ENCODE results near the gene CNKSR1.
"Not testable (repeated sequence)": the region's sequence is repeated elsewhere in the genome, so short reads cannot be mapped to it uniquely, and the experiment has no call there.

The CNKSR1 gene

DNA sequence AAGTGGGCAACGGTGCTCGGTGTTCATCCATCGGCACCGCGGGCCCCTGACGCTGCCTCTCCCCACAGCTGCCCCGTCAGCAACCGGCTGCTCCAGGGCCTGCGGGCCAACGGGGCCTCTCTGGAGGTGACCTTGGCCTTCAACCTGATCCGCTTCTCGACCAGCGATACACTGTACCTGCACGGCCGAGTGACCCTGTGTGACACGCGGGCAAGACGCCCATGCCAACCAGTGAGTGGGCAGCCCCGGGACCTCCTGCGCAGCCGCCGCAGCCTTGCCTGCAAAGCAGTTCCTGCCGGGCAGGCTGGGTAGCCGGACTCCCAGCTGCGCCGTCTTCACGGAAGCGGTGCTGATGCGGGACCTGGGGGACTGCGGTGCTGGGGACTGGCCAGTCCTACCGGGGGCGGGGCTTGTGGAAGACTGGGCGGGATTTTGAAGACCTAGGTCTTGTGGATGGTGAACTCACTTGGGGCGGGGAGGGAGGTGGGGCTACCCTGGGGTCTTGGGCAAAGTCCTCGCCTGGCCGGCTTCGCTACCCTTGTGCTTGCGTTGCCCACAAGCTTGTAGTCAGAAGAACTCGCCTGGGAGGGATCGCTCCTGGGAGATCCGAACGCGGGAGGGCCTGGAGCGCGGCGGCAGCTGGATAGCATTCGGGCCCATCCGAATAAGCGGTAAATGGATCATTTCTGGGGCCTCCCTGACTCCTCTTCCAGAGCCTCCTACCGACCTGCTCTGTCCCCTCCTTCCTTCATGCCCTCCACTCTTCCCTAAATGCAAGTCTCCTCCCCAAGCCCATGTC, 47.9 kb downstream of the CNKSR1 start:
- no peak for TF ChIP-seq POU6F1 (CRISPR knock-in tag; IDR thresholded peaks at IDR 0.05; ENCODE audit: borderline replicate concordance, low read depth)
- peak; percentile 60; the same call in 1 of the 2 replicates for TF ChIP-seq ZNF70 (CRISPR knock-in tag; IDR thresholded peaks at IDR 0.05)
- ATAC-seq = peak; percentile 73

DNA sequence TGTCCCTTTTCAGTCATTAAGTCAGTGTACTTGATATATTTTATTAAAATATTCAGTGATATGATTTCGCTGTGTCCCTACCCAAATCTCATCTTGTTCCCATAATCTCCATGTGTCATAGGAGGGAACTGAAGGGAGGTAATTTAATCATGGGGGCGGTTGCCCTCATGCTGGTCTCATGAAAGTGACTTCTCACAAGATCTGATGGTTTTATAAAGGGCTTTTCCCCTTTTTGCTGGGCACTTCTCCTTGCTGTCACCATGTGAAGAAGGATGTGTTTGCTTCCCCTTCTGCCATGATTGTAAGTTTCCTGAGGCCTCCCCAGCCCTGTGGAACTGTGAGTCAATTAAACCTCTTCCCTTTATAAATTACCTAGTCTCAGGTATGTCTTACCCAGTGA, 53.4 kb downstream of the CNKSR1 start:
- not testable (repeated sequence) for ATAC-seq

- TF ChIP-seq ZNF565 (CRISPR knock-in tag; conservative IDR thresholded peaks at IDR 0.05; ENCODE audit: low read depth) = no peak
- ATAC-seq = peak; percentile 97
These were observed 56.8 kb downstream of the CNKSR1 start, which contains the start of gene CEP85 for GRCh38 chr1:26233903-26234643. TSS of gene CEP85 (plus strand) at chr1:26234200. CDS start at chr1:26239784, 5,584 bp downstream.

GRCh38 chr1:26234644-26235370, 57.5 kb downstream of the CNKSR1 start:
- TF ChIP-seq, protein P1, sequence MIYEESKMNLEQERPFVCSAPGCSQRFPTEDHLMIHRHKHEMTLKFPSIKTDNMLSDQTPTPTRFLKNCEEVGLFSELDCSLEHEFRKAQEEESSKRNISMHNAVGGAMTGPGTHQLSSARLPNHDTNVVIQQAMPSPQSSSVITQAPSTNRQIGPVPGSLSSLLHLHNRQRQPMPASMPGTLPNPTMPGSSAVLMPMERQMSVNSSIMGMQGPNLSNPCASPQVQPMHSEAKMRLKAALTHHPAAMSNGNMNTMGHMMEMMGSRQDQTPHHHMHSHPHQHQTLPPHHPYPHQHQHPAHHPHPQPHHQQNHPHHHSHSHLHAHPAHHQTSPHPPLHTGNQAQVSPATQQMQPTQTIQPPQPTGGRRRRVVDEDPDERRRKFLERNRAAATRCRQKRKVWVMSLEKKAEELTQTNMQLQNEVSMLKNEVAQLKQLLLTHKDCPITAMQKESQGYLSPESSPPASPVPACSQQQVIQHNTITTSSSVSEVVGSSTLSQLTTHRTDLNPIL (CRISPR knock-in tag; IDR thresholded peaks at IDR 0.05; ENCODE audit: low read depth) = no peak
- no peak for TF ChIP-seq CSRNP3 (CRISPR knock-in tag; IDR thresholded peaks at IDR 0.05)
- TF ChIP-seq, protein P2, sequence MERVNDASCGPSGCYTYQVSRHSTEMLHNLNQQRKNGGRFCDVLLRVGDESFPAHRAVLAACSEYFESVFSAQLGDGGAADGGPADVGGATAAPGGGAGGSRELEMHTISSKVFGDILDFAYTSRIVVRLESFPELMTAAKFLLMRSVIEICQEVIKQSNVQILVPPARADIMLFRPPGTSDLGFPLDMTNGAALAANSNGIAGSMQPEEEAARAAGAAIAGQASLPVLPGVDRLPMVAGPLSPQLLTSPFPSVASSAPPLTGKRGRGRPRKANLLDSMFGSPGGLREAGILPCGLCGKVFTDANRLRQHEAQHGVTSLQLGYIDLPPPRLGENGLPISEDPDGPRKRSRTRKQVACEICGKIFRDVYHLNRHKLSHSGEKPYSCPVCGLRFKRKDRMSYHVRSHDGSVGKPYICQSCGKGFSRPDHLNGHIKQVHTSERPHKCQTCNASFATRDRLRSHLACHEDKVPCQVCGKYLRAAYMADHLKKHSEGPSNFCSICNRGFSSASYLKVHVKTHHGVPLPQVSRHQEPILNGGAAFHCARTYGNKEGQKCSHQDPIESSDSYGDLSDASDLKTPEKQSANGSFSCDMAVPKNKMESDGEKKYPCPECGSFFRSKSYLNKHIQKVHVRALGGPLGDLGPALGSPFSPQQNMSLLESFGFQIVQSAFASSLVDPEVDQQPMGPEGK (CRISPR knock-in tag; IDR thresholded peaks at IDR 0.05; ENCODE audit: borderline replicate concordance) = no peak
- no peak for TF ChIP-seq ZNF8 (CRISPR knock-in tag; IDR thresholded peaks at IDR 0.05)
- TF ChIP-seq SNAI2 (CRISPR knock-in tag; IDR thresholded peaks at IDR 0.05) = no peak
- TF ChIP-seq BACH2 (CRISPR knock-in tag; IDR thresholded peaks at IDR 0.05; ENCODE audit: borderline replicate concordance) = no peak
- TF ChIP-seq RARB (CRISPR knock-in tag; IDR thresholded peaks at IDR 0.05) = no peak
- TF ChIP-seq CSDC2 (CRISPR knock-in tag; IDR thresholded peaks at IDR 0.05) = no peak
- no peak for TF ChIP-seq POU6F1 (CRISPR knock-in tag; IDR thresholded peaks at IDR 0.05; ENCODE audit: borderline replicate concordance, low read depth)
- no peak for TF ChIP-seq ARNTL (CRISPR knock-in tag; IDR thresholded peaks at IDR 0.05; ENCODE audit: borderline replicate concordance, low read depth)
- TF ChIP-seq GLIS3 (CRISPR knock-in tag; IDR thresholded peaks at IDR 0.05) = no peak
- TF ChIP-seq PPARA (CRISPR knock-in tag; IDR thresholded peaks at IDR 0.05; ENCODE audit: borderline replicate concordance) = no peak
- TF ChIP-seq TSHZ2 (CRISPR knock-in tag; IDR thresholded peaks at IDR 0.05) = no peak
- ATAC-seq = peak; percentile 57

All from SK-N-SH treated with all-trans-retinoic acid at 6 μM for 48 hours (cell line).